ENCODE results near the gene RALB. TPM values are rescaled to one million over a fixed set of nuclear protein-coding genes. Genes with fewer than 3 reads are reported as not detected.

RALB gene
- total RNA-seq (ENCODE audit: low replicate concordance), result 40.4 and 48.1 TPM in 2 replicates
- long read RNA-seq, transcript RALB-201 (5 exons, 2,344 nt), result major isoform, 143 of 287 reads
- long read RNA-seq, transcript RALB-203 (5 exons, 1,252 nt), result minor isoform, 76 of 287 reads
- long read RNA-seq, partial matches to known transcripts, result 40 of 287 reads
- long read RNA-seq, other reads (novel, unspliced or antisense), result 26 of 287 reads

- Mint-ChIP-seq H3K4me3 (peak within 1 kb of the TSS; percentile 98), H3K4me1 (ENCODE audit: unreplicated experiment) (peaks cover 38% of the 10 kb centered on the region), H3K27ac (peak within 1 kb of the TSS; percentile 83), H3K36me3 (peaks cover 9% of the 10 kb centered on the region), H3K9me3 (no peaks in the 10 kb centered on the region), H3K27me3 (peaks cover 13% of the 10 kb centered on the region)
- peak; percentile 99 for DNase-seq (ENCODE audit: extremely low spot score, unreplicated experiment)
- TF ChIP-seq CTCF (conservative IDR thresholded peaks at IDR 0.05), result no peak
These were observed at the start of gene RALB for GRCh38 chr2:120252225-120253020. Gene RALB (plus strand): TSS chr2:120252852. CDS start chr2:120278665, 25,813 bp downstream.

- Mint-ChIP-seq H3K36me3 (no peaks in the 10 kb centered on the region), H3K27ac (no peak overlapping the region), H3K4me3 (no peak overlapping the region), H3K9me3 (no peaks in the 10 kb centered on the region), H3K27me3 (peaks cover 3% of the 10 kb centered on the region), H3K4me1 (ENCODE audit: unreplicated experiment) (peaks cover 4% of the 10 kb centered on the region)
- no peak for TF ChIP-seq CTCF (conservative IDR thresholded peaks at IDR 0.05)
- DNase-seq (ENCODE audit: extremely low spot score, unreplicated experiment), result no peak
These were observed 49.2 kb upstream of the RALB start for GRCh38 chr2:120203251-120204021.

- Mint-ChIP-seq H3K4me1 (ENCODE audit: unreplicated experiment) (peaks cover 4% of the 10 kb centered on the region), H3K36me3 (no peaks in the 10 kb centered on the region), H3K4me3 (no peak overlapping the region), H3K9me3 (no peaks in the 10 kb centered on the region), H3K27me3 (peaks cover 3% of the 10 kb centered on the region), H3K27ac (no peak overlapping the region)
- no peak for DNase-seq (ENCODE audit: extremely low spot score, unreplicated experiment)
- TF ChIP-seq CTCF (conservative IDR thresholded peaks at IDR 0.05), result no peak
These were observed 48.6 kb upstream of the RALB start for GRCh38 chr2:120204022-120204405.

- H3K36me3 Mint-ChIP-seq, result no peaks in the 10 kb centered on the region
- DNase-seq (ENCODE audit: extremely low spot score, unreplicated experiment), result no peak
- peaks cover 4% of the 10 kb centered on the region for H3K4me1 Mint-ChIP-seq (ENCODE audit: unreplicated experiment)
- no peaks in the 10 kb centered on the region for H3K9me3 Mint-ChIP-seq
- no peak overlapping the region for H3K27ac Mint-ChIP-seq
- TF ChIP-seq CTCF (conservative IDR thresholded peaks at IDR 0.05), result no peak
- H3K27me3 Mint-ChIP-seq, result peaks cover 3% of the 10 kb centered on the region
- H3K4me3 Mint-ChIP-seq, result no peak overlapping the region
These were observed 48.2 kb upstream of the RALB start for GRCh38 chr2:120204417-120204816.

GRCh38 chr2:120204945-120205670 lies 47.5 kb upstream of the RALB start:
- Mint-ChIP-seq H3K27me3 (peaks cover 3% of the 10 kb centered on the region), H3K4me3 (no peak overlapping the region), H3K4me1 (ENCODE audit: unreplicated experiment) (peaks cover 4% of the 10 kb centered on the region), H3K9me3 (no peaks in the 10 kb centered on the region), H3K27ac (no peak overlapping the region), H3K36me3 (no peaks in the 10 kb centered on the region)
- no peak for TF ChIP-seq CTCF (conservative IDR thresholded peaks at IDR 0.05)
- no peak for DNase-seq (ENCODE audit: extremely low spot score, unreplicated experiment)

Data from type B pancreatic cell (in vitro differentiated cells).